ENCODE measurements around the gene SF1. TPM values are rescaled to one million over a fixed set of nuclear protein-coding genes. Genes with fewer than 3 reads are reported as not detected.

Gene SF1
- total and polyA plus RNA-seq, 9 of the 15 experiments (the other 6 are each of a cell fraction or from before 2014, with no cell fraction given) = 13.1 to 334 (median 111) TPM

DNA sequence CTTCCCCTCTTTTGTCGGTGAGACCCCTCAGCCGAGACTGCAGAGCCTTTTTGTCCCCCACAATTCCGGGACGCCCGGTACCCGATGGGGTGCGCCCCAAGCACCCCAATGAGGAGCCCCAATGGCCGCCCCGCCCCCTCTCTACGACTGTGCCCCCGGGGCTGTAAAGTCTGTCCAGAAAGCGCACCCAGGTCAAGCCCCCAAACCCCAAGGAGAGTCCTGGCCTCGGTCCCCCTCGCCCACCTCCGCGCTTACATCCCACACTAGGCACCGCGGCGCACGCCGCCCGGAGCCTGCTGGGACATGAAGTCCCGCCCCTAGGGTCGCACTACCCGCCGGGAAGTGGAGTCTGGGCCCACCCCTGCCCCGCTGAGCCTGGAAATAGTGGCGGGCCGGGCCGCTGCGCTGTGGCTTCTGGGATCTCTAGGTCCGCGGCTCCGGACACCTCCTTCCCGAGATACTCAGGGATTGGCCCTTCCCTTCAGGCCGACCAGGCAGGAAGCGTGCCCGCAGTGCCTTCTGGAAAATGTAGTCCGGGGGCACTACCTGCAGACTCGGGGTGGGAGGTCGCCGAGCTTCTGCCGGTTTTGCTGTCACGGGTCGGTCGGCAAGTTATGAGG is 32.0 kb upstream of the SF1 start, which contains the start of gene MEN1:
TSS of gene MEN1 (minus strand) at position 281 of the 620 bp plus-strand sequence. CDS start 442 bp downstream, outside the sequence.
- Histone ChIP-seq H2AFZ (ENCODE audit: low read depth, low read length) (peak within 1 kb of the TSS; percentile 97), H4K20me1 (replicated peaks; ENCODE audit: control insufficient read depth, insufficient read depth, low read length) (no peaks in the 10 kb centered on the region), H3K9me3 (replicated peaks; ENCODE audit: control insufficient read depth, insufficient read depth, low read depth, low read length) (no peaks in the 10 kb centered on the region), H3K27me3 (ENCODE audit: control insufficient read depth in 2 of 2, insufficient read depth in 2 of 2, low read length in 2 of 2) (no peaks in the 10 kb centered on the region), H3K4me2 (ENCODE audit: insufficient read depth, low read length) (peak within 1 kb of the TSS; percentile 79), H3K9ac (ENCODE audit: insufficient read depth in 1 of 2, low read depth in 2 of 2, low read length in 2 of 2) (peak within 1 kb of the TSS; percentile 62 to 94), H3K4me3 (peak within 1 kb of the TSS; percentile 90), H3K27ac (ENCODE audit: extremely low read depth, low read depth, low read length) (peak within 1 kb of the TSS; percentile 43; the same call in 2 of the 3 replicates), H3K9me1 (ENCODE audit: control insufficient read depth, insufficient read depth, low read length) (no peaks in the 10 kb centered on the region), H3K79me2 (ENCODE audit: control insufficient read depth, insufficient read depth, low read length) (peaks cover 15% of the 10 kb centered on the region), H3K4me1 (replicated peaks in 1 of 2; ENCODE audit: control insufficient read depth in 2 of 2, insufficient read depth in 2 of 2, low read length in 2 of 2) (peaks cover 5 to 24% of the 10 kb centered on the region in 2 experiments), H3K36me3 (ENCODE audit: control insufficient read depth, insufficient read depth, low read length) (peaks cover 39% of the 10 kb centered on the region; the same call in 2 of the 3 replicates)
- in situ Hi-C loops (cut with MboI) (no loop called here), intact Hi-C loops (cut with micrococcal nuclease) (no loop called here)
- ChIA-PET CTCF (ENCODE audit: low intra/inter-chr PET ratio) (interaction anchor here (0.6 kb wide), 1 partner anchor 32 kb away, joined by 3 read pairs; no protein-coding TSS in a partner anchor), POLR2A (interaction anchor here (0.6 to 1.8 kb wide), 5 partner anchors 16 to 306 kb away, joined by 3 to 6 read pairs (median 3); partner anchors contain the start of gene SF1)
- ATAC-seq (peak; percentile 100), DNase-seq (ENCODE audit: extremely low read depth in 1 of 4, low spot score in 3 of 4) (peak; percentile 90 to 97 (median 94)), FAIRE-seq (peak; percentile 96)
- 0% methylated on average over 43 of the region's 46 CpGs for WGBS (ENCODE audit: insufficient coverage, low coverage, missing lambda C conversion rate)
- BruUV-seq (replicated peaks) = no TSS peak
- TF ChIP-seq, protein P1, sequence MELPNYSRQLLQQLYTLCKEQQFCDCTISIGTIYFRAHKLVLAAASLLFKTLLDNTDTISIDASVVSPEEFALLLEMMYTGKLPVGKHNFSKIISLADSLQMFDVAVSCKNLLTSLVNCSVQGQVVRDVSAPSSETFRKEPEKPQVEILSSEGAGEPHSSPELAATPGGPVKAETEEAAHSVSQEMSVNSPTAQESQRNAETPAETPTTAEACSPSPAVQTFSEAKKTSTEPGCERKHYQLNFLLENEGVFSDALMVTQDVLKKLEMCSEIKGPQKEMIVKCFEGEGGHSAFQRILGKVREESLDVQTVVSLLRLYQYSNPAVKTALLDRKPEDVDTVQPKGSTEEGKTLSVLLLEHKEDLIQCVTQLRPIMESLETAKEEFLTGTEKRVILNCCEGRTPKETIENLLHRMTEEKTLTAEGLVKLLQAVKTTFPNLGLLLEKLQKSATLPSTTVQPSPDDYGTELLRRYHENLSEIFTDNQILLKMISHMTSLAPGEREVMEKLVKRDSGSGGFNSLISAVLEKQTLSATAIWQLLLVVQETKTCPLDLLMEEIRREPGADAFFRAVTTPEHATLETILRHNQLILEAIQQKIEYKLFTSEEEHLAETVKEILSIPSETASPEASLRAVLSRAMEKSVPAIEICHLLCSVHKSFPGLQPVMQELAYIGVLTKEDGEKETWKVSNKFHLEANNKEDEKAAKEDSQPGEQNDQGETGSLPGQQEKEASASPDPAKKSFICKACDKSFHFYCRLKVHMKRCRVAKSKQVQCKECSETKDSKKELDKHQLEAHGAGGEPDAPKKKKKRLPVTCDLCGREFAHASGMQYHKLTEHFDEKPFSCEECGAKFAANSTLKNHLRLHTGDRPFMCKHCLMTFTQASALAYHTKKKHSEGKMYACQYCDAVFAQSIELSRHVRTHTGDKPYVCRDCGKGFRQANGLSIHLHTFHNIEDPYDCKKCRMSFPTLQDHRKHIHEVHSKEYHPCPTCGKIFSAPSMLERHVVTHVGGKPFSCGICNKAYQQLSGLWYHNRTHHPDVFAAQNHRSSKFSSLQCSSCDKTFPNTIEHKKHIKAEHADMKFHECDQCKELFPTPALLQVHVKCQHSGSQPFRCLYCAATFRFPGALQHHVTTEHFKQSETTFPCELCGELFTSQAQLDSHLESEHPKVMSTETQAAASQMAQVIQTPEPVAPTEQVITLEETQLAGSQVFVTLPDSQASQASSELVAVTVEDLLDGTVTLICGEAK (IDR thresholded peaks at IDR 0.05) = peak; percentile 82
- TF ChIP-seq, protein P1 (CRISPR knock-in tag; IDR thresholded peaks at IDR 0.05) = no peak
- TF ChIP-seq CBX3 (IDR thresholded peaks at IDR 0.05; ENCODE audit: borderline replicate concordance in 1 of 2, low read length in 2 of 2) (no peak), CCNT2 (IDR thresholded peaks at IDR 0.05; ENCODE audit: borderline replicate concordance, extremely low read depth, insufficient read length, low read depth, low read length) (peak; percentile 67), FOSL1 (tag; conservative IDR thresholded peaks at IDR 0.05) (0 out of 2 replicates have a peak, but pooled peaks have one; percentile 39), EP400 (IDR thresholded peaks at IDR 0.05) (peak; percentile 53; the same call in 1 of the 2 replicates), ZNF589 (CRISPR knock-in tag; IDR thresholded peaks at IDR 0.05; ENCODE audit: low read depth) (no peak), TFAM (CRISPR knock-in tag; conservative IDR thresholded peaks at IDR 0.05) (no peak), ETV1 (tag; conservative IDR thresholded peaks at IDR 0.05; ENCODE audit: low read depth) (peak; percentile 62), EGR1 (conservative IDR thresholded peaks at IDR 0.05) (peak; percentile 76)
- TF ChIP-seq, protein P2, sequence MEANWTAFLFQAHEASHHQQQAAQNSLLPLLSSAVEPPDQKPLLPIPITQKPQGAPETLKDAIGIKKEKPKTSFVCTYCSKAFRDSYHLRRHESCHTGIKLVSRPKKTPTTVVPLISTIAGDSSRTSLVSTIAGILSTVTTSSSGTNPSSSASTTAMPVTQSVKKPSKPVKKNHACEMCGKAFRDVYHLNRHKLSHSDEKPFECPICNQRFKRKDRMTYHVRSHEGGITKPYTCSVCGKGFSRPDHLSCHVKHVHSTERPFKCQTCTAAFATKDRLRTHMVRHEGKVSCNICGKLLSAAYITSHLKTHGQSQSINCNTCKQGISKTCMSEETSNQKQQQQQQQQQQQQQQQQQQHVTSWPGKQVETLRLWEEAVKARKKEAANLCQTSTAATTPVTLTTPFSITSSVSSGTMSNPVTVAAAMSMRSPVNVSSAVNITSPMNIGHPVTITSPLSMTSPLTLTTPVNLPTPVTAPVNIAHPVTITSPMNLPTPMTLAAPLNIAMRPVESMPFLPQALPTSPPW (CRISPR knock-in tag; IDR thresholded peaks at IDR 0.05) = peak; percentile 73

Measured in K562 (cell line).